ENCODE results near the gene CKMT1B. TPM values are rescaled to one million over a fixed set of nuclear protein-coding genes. Genes with fewer than 3 reads are reported as not detected.
"Not testable (repeated sequence)": the region's sequence is repeated elsewhere in the genome, so short reads cannot be mapped to it uniquely, and the experiment has no call there.

Gene CKMT1B
- total RNA-seq, 2 donors from 2014 or later: not detected

DNA sequence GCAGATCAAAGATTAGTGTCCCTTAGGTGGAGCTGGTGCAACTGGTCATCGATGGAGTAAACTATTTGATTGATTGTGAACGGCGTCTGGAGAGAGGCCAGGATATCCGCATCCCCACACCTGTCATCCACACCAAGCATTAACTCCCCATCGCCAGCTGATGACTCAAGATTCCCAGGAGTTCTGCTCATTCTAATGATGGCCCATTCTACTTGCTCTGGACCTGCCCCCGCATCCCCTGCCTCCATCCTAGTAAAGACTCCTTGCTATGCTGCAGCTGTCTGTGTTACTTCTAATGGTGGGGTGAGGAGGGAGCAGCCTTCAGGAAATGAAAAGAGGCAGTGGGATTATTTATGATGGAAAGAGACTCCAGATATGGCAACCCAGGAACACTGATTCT lies 5.3 kb downstream of the CKMT1B start:
- not testable (repeated sequence) for DNase-seq; H3K4me3 Mint-ChIP-seq; H3K27ac Mint-ChIP-seq; ATAC-seq (replicated peaks in 1 of 2); H3K4me1 Mint-ChIP-seq (ENCODE audit: low read depth); H3K36me3 Mint-ChIP-seq (ENCODE audit: insufficient read depth in 2 of 2); H3K9me3 Mint-ChIP-seq
- peaks cover 25% of the 10 kb centered on the region for H3K27me3 Mint-ChIP-seq (ENCODE audit: low read depth)

- H3K9me3 Mint-ChIP-seq; H3K4me3 Mint-ChIP-seq; ATAC-seq (replicated peaks in 1 of 2); H3K36me3 Mint-ChIP-seq (ENCODE audit: insufficient read depth in 2 of 2); H3K4me1 Mint-ChIP-seq (ENCODE audit: low read depth); DNase-seq; H3K27ac Mint-ChIP-seq: not testable (repeated sequence)
- peaks cover 31% of the 10 kb centered on the region for H3K27me3 Mint-ChIP-seq (ENCODE audit: low read depth)
These were observed 6.4 kb downstream of the CKMT1B start for GRCh38 chr15:43600200-43600599.

GRCh38 chr15:43602233-43602632 lies 8.4 kb downstream of the CKMT1B start:
- H3K36me3 Mint-ChIP-seq (ENCODE audit: insufficient read depth in 2 of 2); H3K4me1 Mint-ChIP-seq (ENCODE audit: low read depth); H3K4me3 Mint-ChIP-seq; DNase-seq; H3K27ac Mint-ChIP-seq; H3K9me3 Mint-ChIP-seq; ATAC-seq (replicated peaks in 1 of 2): not testable (repeated sequence)
- H3K27me3 Mint-ChIP-seq (ENCODE audit: low read depth): peaks cover 22% of the 10 kb centered on the region

GRCh38 chr15:43617750-43618149 lies 23.9 kb downstream of the CKMT1B start:
- not testable (repeated sequence) for H3K36me3 Mint-ChIP-seq (ENCODE audit: insufficient read depth in 2 of 2); H3K9me3 Mint-ChIP-seq; H3K4me3 Mint-ChIP-seq; ATAC-seq (replicated peaks in 1 of 2); DNase-seq; H3K27me3 Mint-ChIP-seq (ENCODE audit: low read depth); H3K27ac Mint-ChIP-seq; H3K4me1 Mint-ChIP-seq (ENCODE audit: low read depth)

- H3K36me3 Mint-ChIP-seq (ENCODE audit: insufficient read depth in 2 of 2); H3K4me3 Mint-ChIP-seq; H3K9me3 Mint-ChIP-seq; H3K4me1 Mint-ChIP-seq (ENCODE audit: low read depth); ATAC-seq (replicated peaks in 1 of 2); H3K27ac Mint-ChIP-seq; DNase-seq: not testable (repeated sequence)
- H3K27me3 Mint-ChIP-seq (ENCODE audit: low read depth): peaks cover 12% of the 10 kb centered on the region
These were observed 24.9 kb downstream of the CKMT1B start, which contains the start of gene STRC for GRCh38 chr15:43618700-43619099. TSS of gene STRC (minus strand) at chr15:43618800. CDS start at chr15:43618722, 78 bp downstream.

- DNase-seq; H3K9me3 Mint-ChIP-seq; ATAC-seq (replicated peaks in 1 of 2); H3K36me3 Mint-ChIP-seq (ENCODE audit: insufficient read depth in 2 of 2); H3K4me3 Mint-ChIP-seq; H3K27ac Mint-ChIP-seq; H3K4me1 Mint-ChIP-seq (ENCODE audit: low read depth): not testable (repeated sequence)
- H3K27me3 Mint-ChIP-seq (ENCODE audit: low read depth): peaks cover 22% of the 10 kb centered on the region
These were observed 28.4 kb downstream of the CKMT1B start for GRCh38 chr15:43622068-43622799.

DNA sequence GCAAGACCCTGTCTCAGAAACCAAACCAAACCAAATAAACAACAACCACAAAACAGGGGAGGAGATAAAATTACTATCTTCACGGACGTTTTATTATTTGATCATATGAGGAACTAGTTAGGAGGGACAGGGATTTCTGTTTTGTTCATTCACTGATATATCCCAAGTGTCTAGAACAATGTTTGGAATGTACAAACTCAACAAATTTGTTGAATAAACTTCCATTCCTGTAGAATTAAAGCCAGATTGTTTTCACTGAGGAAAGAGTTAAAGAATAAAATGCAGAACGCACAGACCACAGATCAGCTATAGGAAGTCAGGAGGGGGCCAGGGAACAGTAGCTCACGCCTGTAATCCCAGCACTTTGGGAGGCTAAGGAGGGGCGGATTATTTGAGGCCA lies 31.3 kb downstream of the CKMT1B start:
- no peaks in the 10 kb centered on the region for H3K4me1 Mint-ChIP-seq (ENCODE audit: low read depth)
- no peak overlapping the region for H3K4me3 Mint-ChIP-seq
- ATAC-seq (replicated peaks in 1 of 2): no peak
- H3K36me3 Mint-ChIP-seq (ENCODE audit: insufficient read depth in 2 of 2): no peaks in the 10 kb centered on the region
- no peaks in the 10 kb centered on the region for H3K9me3 Mint-ChIP-seq
- H3K27ac Mint-ChIP-seq: no peak overlapping the region
- peaks cover 18% of the 10 kb centered on the region for H3K27me3 Mint-ChIP-seq (ENCODE audit: low read depth)
- DNase-seq: no peak

GRCh38 chr15:43626937-43627336 lies 33.1 kb downstream of the CKMT1B start:
- not testable (repeated sequence) for DNase-seq; H3K27ac Mint-ChIP-seq; H3K9me3 Mint-ChIP-seq; ATAC-seq (replicated peaks in 1 of 2); H3K36me3 Mint-ChIP-seq (ENCODE audit: insufficient read depth in 2 of 2); H3K4me3 Mint-ChIP-seq; H3K4me1 Mint-ChIP-seq (ENCODE audit: low read depth)
- H3K27me3 Mint-ChIP-seq (ENCODE audit: low read depth): peaks cover 14% of the 10 kb centered on the region

- not testable (repeated sequence) for H3K9me3 Mint-ChIP-seq; H3K36me3 Mint-ChIP-seq (ENCODE audit: insufficient read depth in 2 of 2); H3K27ac Mint-ChIP-seq; DNase-seq; ATAC-seq (replicated peaks in 1 of 2); H3K27me3 Mint-ChIP-seq (ENCODE audit: low read depth); H3K4me1 Mint-ChIP-seq (ENCODE audit: low read depth); H3K4me3 Mint-ChIP-seq
These were observed 44.8 kb downstream of the CKMT1B start for GRCh38 chr15:43638464-43639204.

Other genes with a start within 250 kb of the CKMT1B start
- gene ZSCAN29, start 223.0 kb upstream of the CKMT1B start, total RNA-seq: 10 to 100 TPM; 42.0 to 44.8 TPM
- gene TUBGCP4, start 222.9 kb upstream of the CKMT1B start, total RNA-seq: 10 to 100 TPM; 28.0 to 28.7 TPM
- gene TP53BP1, start 100.9 kb upstream of the CKMT1B start, total RNA-seq: 10 to 100 TPM; 33.2 to 35.0 TPM
- 1 to 10 TPM in 1 of 2 donors, under 1 TPM in 1; 0.82 to 1.8 TPM for gene MAP1A, start 76.4 kb upstream of the CKMT1B start, total RNA-seq
- 10 to 100 TPM; 38.5 to 50.0 TPM for gene PPIP5K1, start 3.8 kb upstream of the CKMT1B start, total RNA-seq
- gene STRC, start 24.8 kb downstream of the CKMT1B start, total RNA-seq: 1 to 10 TPM; 1.1 to 3.3 TPM
- gene CATSPER2, start 54.8 kb downstream of the CKMT1B start, total RNA-seq: 1 to 10 TPM; 4.5 to 6.9 TPM
- 1 to 10 TPM in 1 of 2 donors, not detected in 1; 1.0 TPM for gene CKMT1A, start 99.8 kb downstream of the CKMT1B start, total RNA-seq
- gene PDIA3, start 152.4 kb downstream of the CKMT1B start, total RNA-seq: 100 to 1,000 TPM; 193 to 244 TPM
- gene ELL3, start 182.9 kb downstream of the CKMT1B start, total RNA-seq: 1 to 10 TPM; 2.2 to 4.3 TPM
- gene SERF2, start 198.3 kb downstream of the CKMT1B start, total RNA-seq: 100 to 1,000 TPM; 445 to 520 TPM
- gene SERINC4, start 206.2 kb downstream of the CKMT1B start, total RNA-seq: under 1 TPM; 0.14 to 0.23 TPM
- 10 to 100 TPM; 10.3 to 15.2 TPM for gene HYPK, start 206.6 kb downstream of the CKMT1B start, total RNA-seq
- 10 to 100 TPM; 34.1 to 34.5 TPM for gene MFAP1, start 230.7 kb downstream of the CKMT1B start, total RNA-seq
- 100 to 1,000 TPM in 1 of 2 donors, 10 to 100 TPM in 1; 76.3 to 108 TPM for gene WDR76, start 233.0 kb downstream of the CKMT1B start, total RNA-seq

Measured in activated T-cell treated with anti-CD3 and anti-CD28 coated beads, Interleukin-2, amount 50 U/mL, for 72 hours (primary cell).